CD4-positive, alpha-beta T cell (primary cell): ENCODE results near the gene CDV3. TPM values are rescaled to one million over a fixed set of nuclear protein-coding genes. Genes with fewer than 3 reads are reported as not detected.

Source experiments
- ATAC-seq: fragments of 200-7000 bp; cut with Tn5 transposase; one replicate; pipeline ENCODE4 v1.10.0; 2022; ENCODE audit warnings: mild to moderate bottlenecking; ENCODE audit not compliant: poor library complexity
- CTCF ChIA-PET: fragments of 350-600 bp; sonication (Branson Sonifier 250); formaldehyde crosslinking; loops from one replicate; lab custom pipeline; 2021; ENCODE audit warnings: antibody characterized with exemption, inconsistent platforms; lab: Charles Lee
- POLR2A ChIA-PET: fragments of 350-600 bp; sonication (Branson Sonifier 250); formaldehyde crosslinking; loops from one replicate; lab custom pipeline; 2021; ENCODE audit warnings: antibody characterized with exemption, inconsistent platforms; lab: Charles Lee
- DNase-seq, 14 experiments: peaks; one replicate each; pipeline ENCODE4 v3.0.0-alpha.2; 2013 to 2020; ENCODE audit warnings: mixed read lengths in 2 of 14
- H3K27ac ChIP-seq, 2 donors: one replicate each; pipeline versions ENCODE4 v1.5.1 to v1.7.0; 2013; ENCODE audit warnings: low read length in 2 of 2, low read depth in 1 of 2, mild to moderate bottlenecking in 1 of 2
- H3K27me3 ChIP-seq, 2 experiments: 1 replicate in 1 of 2; 2 replicates in 1 of 2; pipeline versions ENCODE4 v1.6.1 to v1.7.0; 2013; ENCODE audit warnings: low read length in 2 of 2, control low read depth in 1 of 2, mild to moderate bottlenecking in 1 of 2, moderate library complexity in 1 of 2; ENCODE audit not compliant: insufficient read depth in 2 of 2, control insufficient read depth in 1 of 2
- H3K36me3 ChIP-seq: one replicate; pipeline ENCODE4 v1.6.1; 2013; ENCODE audit warnings: low read length, control low read depth; ENCODE audit not compliant: insufficient read depth
- H3K4me1 ChIP-seq: one replicate; pipeline ENCODE4 v1.6.1; 2013; ENCODE audit warnings: low read length, control low read depth; ENCODE audit not compliant: insufficient read depth
- H3K4me3 ChIP-seq: one replicate; pipeline ENCODE4 v1.5.1; 2013; ENCODE audit warnings: mild to moderate bottlenecking, low read length, moderate library complexity
- H3K9me3 ChIP-seq, 2 experiments: 1 replicate in 1 of 2; 2 replicates in 1 of 2; pipeline versions ENCODE4 v1.6.1 to v1.7.0; 2013; ENCODE audit warnings: low read length in 2 of 2, mild to moderate bottlenecking in 2 of 2, control low read depth in 1 of 2, moderate library complexity in 1 of 2; ENCODE audit not compliant: control insufficient read depth in 1 of 2, insufficient read depth in 1 of 2
- H3K27ac Mint-ChIP-seq: one replicate; pipeline ENCODE4 v1.8.0; 2020; ENCODE audit warnings: mixed read lengths
- H3K27me3 Mint-ChIP-seq: one replicate; pipeline ENCODE4 v1.8.0; 2021; ENCODE audit warnings: mixed read lengths
- H3K36me3 Mint-ChIP-seq: one replicate; pipeline ENCODE4 v1.8.0; 2021; ENCODE audit warnings: low read depth, mixed read lengths
- H3K4me1 Mint-ChIP-seq: one replicate; pipeline ENCODE4 v1.8.0; 2021; ENCODE audit warnings: low read depth, mixed read lengths
- H3K4me3 Mint-ChIP-seq: one replicate; pipeline ENCODE4 v1.8.0; 2020; ENCODE audit warnings: mild to moderate bottlenecking, mixed read lengths
- H3K9me3 Mint-ChIP-seq: one replicate; pipeline ENCODE4 v1.8.0; 2020; ENCODE audit warnings: mixed read lengths
- intact Hi-C, 2 experiments: fragments of 100-400 bp; cut with DNase I in 1 of 2; cut with micrococcal nuclease in 1 of 2; formaldehyde crosslinking; loops; one replicate each; pipeline versions ENCODE4 v1.15.1 to v1.9.0; 2023 to 2025; cut with DNase I, micrococcal nuclease
- total RNA-seq, 174 experiments: library from RNA in 2 of 174; stranded (reverse) in 2 of 174; gene quantifications; one replicate each; pipeline ENCODE4 v1.2.3 and lab custom pipeline; 2021 to 2026
- TF ChIP-seq, protein P1 (sequence below): fragments of 200-600 bp; IDR thresholded peaks from one replicate; pipeline ENCODE4 v1.8.0; 2022; ENCODE audit warnings: antibody characterized with exemption, mild to moderate bottlenecking

CDV3 gene
- total RNA-seq, 2 experiments from 2014 or later = 206 to 228 TPM

GRCh38 chr3:133607816-133608215 lies 34.3 kb downstream of the CDV3 start:
- DNase-seq (no peak), ATAC-seq (no peak)
- H3K27me3 Mint-ChIP-seq = no peaks in the 10 kb centered on the region
- peaks cover 76% of the 10 kb centered on the region for H3K36me3 Mint-ChIP-seq
- peaks cover 53% of the 10 kb centered on the region for H3K36me3 ChIP-seq
- no peak overlapping the region for H3K27ac Mint-ChIP-seq
- H3K4me3 ChIP-seq = no peak overlapping the region
- intact Hi-C loops = no loop called here
- H3K4me1 Mint-ChIP-seq = no peaks in the 10 kb centered on the region
- no peaks in the 10 kb centered on the region for H3K27me3 ChIP-seq
- POLR2A ChIA-PET = interaction anchor here (1.4 kb wide), 1 partner anchor 33 kb away, joined by 4 read pairs; no protein-coding TSS in a partner anchor
- H3K27ac ChIP-seq = no peak overlapping the region
- no peak overlapping the region for H3K4me3 Mint-ChIP-seq
- TF ChIP-seq, protein P1, sequence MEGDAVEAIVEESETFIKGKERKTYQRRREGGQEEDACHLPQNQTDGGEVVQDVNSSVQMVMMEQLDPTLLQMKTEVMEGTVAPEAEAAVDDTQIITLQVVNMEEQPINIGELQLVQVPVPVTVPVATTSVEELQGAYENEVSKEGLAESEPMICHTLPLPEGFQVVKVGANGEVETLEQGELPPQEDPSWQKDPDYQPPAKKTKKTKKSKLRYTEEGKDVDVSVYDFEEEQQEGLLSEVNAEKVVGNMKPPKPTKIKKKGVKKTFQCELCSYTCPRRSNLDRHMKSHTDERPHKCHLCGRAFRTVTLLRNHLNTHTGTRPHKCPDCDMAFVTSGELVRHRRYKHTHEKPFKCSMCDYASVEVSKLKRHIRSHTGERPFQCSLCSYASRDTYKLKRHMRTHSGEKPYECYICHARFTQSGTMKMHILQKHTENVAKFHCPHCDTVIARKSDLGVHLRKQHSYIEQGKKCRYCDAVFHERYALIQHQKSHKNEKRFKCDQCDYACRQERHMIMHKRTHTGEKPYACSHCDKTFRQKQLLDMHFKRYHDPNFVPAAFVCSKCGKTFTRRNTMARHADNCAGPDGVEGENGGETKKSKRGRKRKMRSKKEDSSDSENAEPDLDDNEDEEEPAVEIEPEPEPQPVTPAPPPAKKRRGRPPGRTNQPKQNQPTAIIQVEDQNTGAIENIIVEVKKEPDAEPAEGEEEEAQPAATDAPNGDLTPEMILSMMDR = no peak
- H3K9me3 Mint-ChIP-seq = no peaks in the 10 kb centered on the region
- no peaks in the 10 kb centered on the region for H3K4me1 ChIP-seq
- H3K9me3 ChIP-seq = no peaks in the 10 kb centered on the region
- CTCF ChIA-PET = no interaction called here

DNA sequence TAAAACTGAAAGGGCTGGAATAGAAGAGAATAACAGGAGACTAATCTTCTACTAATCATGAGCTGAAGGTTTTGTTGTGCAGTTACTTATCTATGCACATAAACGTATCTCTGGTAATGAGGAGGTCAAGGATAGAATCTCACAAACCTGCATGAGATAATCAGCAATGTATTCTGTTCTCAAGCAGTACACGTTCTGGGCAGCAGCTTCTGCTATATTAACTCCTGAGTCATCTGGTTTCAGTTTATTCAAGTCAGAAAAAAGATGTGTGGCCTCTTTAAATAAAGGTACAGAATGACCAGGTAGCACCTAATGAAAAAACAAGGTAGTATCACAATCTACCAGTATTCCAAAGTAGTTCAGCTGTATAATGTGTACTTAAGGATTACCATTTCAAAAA lies 34.9 kb downstream of the CDV3 start:
- H3K4me3 Mint-ChIP-seq = no peak overlapping the region
- Histone ChIP-seq H3K27me3 (no peaks in the 10 kb centered on the region), H3K4me1 (no peaks in the 10 kb centered on the region), H3K27ac (no peak overlapping the region), H3K9me3 (no peaks in the 10 kb centered on the region), H3K36me3 (peaks cover 56% of the 10 kb centered on the region), H3K4me3 (no peak overlapping the region)
- POLR2A ChIA-PET = interaction anchor here (1.4 kb wide), 1 partner anchor 34 kb away, joined by 4 read pairs; no protein-coding TSS in a partner anchor
- H3K36me3 Mint-ChIP-seq = peaks cover 78% of the 10 kb centered on the region
- no peak for ATAC-seq
- intact Hi-C loops = no loop called here
- H3K4me1 Mint-ChIP-seq = no peaks in the 10 kb centered on the region
- H3K9me3 Mint-ChIP-seq = no peaks in the 10 kb centered on the region
- H3K27ac Mint-ChIP-seq = no peak overlapping the region
- TF ChIP-seq, protein P1 = no peak
- CTCF ChIA-PET = no interaction called here
- DNase-seq = no peak
- H3K27me3 Mint-ChIP-seq = no peaks in the 10 kb centered on the region

DNA sequence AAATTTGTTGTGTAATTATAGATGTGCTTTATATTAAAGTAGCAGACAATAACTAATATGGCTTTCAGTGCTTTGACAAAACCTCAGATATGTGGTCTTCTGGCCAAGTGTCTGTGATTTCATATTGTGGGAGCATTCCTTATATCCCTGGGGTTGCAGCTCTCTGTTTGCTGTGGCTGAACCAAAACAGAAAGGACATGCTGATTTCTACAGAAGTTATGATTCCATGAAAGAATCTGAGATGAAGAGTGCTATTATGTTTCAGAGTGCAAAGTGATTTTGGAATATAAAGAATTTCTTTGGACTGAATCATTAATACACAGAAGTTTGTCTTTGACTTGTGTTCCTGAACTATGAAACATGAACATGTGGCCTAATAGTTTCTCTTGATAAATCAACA lies 36.5 kb downstream of the CDV3 start:
- Mint-ChIP-seq H3K4me1 (no peaks in the 10 kb centered on the region), H3K4me3 (no peak overlapping the region), H3K27ac (no peak overlapping the region), H3K27me3 (no peaks in the 10 kb centered on the region), H3K36me3 (peaks cover 84% of the 10 kb centered on the region), H3K9me3 (no peaks in the 10 kb centered on the region)
- Histone ChIP-seq H3K36me3 (peaks cover 62% of the 10 kb centered on the region), H3K4me1 (no peaks in the 10 kb centered on the region), H3K27ac (no peak overlapping the region), H3K4me3 (no peak overlapping the region), H3K9me3 (no peaks in the 10 kb centered on the region), H3K27me3 (no peaks in the 10 kb centered on the region)
- intact Hi-C loops = no loop called here
- no peak for ATAC-seq
- ChIA-PET POLR2A (interaction anchor here (1.0 kb wide), 1 partner anchor 13 kb away, joined by 4 read pairs; no protein-coding TSS in a partner anchor), CTCF (no interaction called here)
- DNase-seq = no peak
- TF ChIP-seq, protein P1 = no peak
